Loucy (cell line): ENCODE measurements around the gene SDC3.

ENCODE experiments used
- H2AFZ ChIP-seq: fragments of 200-600 bp; sonication (generic); 2 replicates; pipeline ENCODE4 v1.6.0; 2016; ENCODE audit warnings: antibody characterized with exemption, mild to moderate bottlenecking, low read length, moderate library complexity
- H3F3A ChIP-seq: fragments of 200-600 bp; 2 replicates; pipeline ENCODE4 v1.6.0; 2016; ENCODE audit warnings: antibody characterized with exemption, low read depth, mild to moderate bottlenecking
- H3K27me3 ChIP-seq: fragments of 200-600 bp; sonication (generic); 2 replicates; pipeline ENCODE4 v1.6.1; 2014; ENCODE audit warnings: low read length, mild to moderate bottlenecking; ENCODE audit not compliant: insufficient read depth, poor library complexity, severe bottlenecking
- H3K36me3 ChIP-seq: fragments of 200-600 bp; sonication (generic); 2 replicates; pipeline ENCODE4 v1.6.1; 2016; ENCODE audit warnings: low read length; ENCODE audit not compliant: insufficient read depth
- H3K4me1 ChIP-seq: fragments of 200-600 bp; sonication (generic); 2 replicates; pipeline ENCODE4 v1.5.1; 2014; ENCODE audit warnings: low read length, mild to moderate bottlenecking; ENCODE audit not compliant: insufficient read depth, poor library complexity, severe bottlenecking
- H3K4me2 ChIP-seq: fragments of 200-600 bp; sonication (generic); 2 replicates; pipeline ENCODE4 v1.6.0; 2014; ENCODE audit warnings: antibody characterized with exemption, low read length, low read depth, mild to moderate bottlenecking; ENCODE audit not compliant: poor library complexity, severe bottlenecking
- H3K4me3 ChIP-seq: fragments of 200-600 bp; sonication (generic); 2 replicates; pipeline ENCODE4 v1.5.1; 2014; ENCODE audit warnings: low read length, mild to moderate bottlenecking, mixed read lengths; ENCODE audit not compliant: poor library complexity, severe bottlenecking
- H3K79me2 ChIP-seq: fragments of 200-600 bp; sonication (generic); 2 replicates; pipeline ENCODE4 v1.6.1; 2014; ENCODE audit warnings: low read length; ENCODE audit not compliant: insufficient read depth
- H3K9ac ChIP-seq: fragments of 200-600 bp; sonication (generic); 2 replicates; pipeline ENCODE4 v1.6.0; 2014; ENCODE audit warnings: mild to moderate bottlenecking, low read depth, low read length, moderate library complexity; ENCODE audit not compliant: poor library complexity, severe bottlenecking
- H3K9me2 ChIP-seq: fragments of 200-600 bp; sonication (generic); replicated peaks from 2 replicates; pipeline ENCODE4 v1.6.1; 2016; ENCODE audit warnings: low read depth, low read length, mixed read lengths
- H3K9me3 ChIP-seq: fragments of 200-600 bp; sonication (generic); 2 replicates; pipeline ENCODE4 v1.6.1; 2014; ENCODE audit warnings: mild to moderate bottlenecking, antibody characterized with exemption, low read length, low read depth; ENCODE audit not compliant: insufficient read depth
- H4K20me1 ChIP-seq: fragments of 200-600 bp; sonication (generic); 2 replicates; pipeline ENCODE4 v1.6.0; 2014; ENCODE audit warnings: antibody characterized with exemption, low read length, mild to moderate bottlenecking; ENCODE audit not compliant: insufficient read depth, poor library complexity, severe bottlenecking
- EZH2phosphoT487 ChIP-seq: fragments of 200-600 bp; IDR thresholded peaks from 2 replicates; pipeline ENCODE4 v1.6.1; 2018; ENCODE audit warnings: antibody characterized with exemption, mild to moderate bottlenecking, moderate library complexity, borderline replicate concordance
- TF ChIP-seq, protein P1 (sequence below): fragments of 200-600 bp; sonication (generic); conservative IDR thresholded peaks from 2 replicates; pipeline ENCODE4 v1.5.1; 2014; ENCODE audit warnings: mild to moderate bottlenecking, antibody characterized with exemption, low read length

The SDC3 gene

DNA sequence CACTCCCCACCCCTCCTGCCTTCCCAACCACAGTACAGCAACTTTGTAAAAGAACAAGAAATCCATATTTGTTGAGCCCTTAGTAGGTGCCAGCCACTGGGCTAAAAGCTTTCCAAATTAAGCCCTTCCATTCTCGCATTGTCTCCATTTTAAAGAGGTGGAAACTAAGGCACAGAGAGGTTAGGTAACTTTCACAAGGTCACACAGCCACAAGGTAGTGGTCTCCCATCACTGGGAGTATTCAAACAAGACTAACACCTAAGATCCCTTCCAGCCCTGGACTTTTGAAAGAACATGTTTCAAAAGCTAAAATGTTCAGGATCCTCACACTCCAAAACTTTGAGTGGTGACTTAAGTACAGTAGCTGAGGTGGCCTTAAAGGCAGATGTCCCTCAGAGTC lies 3.2 kb downstream of the SDC3 start:
- H3F3A ChIP-seq = no peaks in the 10 kb centered on the region
- no peak overlapping the region for H3K4me3 ChIP-seq
- TF ChIP-seq, protein P1, sequence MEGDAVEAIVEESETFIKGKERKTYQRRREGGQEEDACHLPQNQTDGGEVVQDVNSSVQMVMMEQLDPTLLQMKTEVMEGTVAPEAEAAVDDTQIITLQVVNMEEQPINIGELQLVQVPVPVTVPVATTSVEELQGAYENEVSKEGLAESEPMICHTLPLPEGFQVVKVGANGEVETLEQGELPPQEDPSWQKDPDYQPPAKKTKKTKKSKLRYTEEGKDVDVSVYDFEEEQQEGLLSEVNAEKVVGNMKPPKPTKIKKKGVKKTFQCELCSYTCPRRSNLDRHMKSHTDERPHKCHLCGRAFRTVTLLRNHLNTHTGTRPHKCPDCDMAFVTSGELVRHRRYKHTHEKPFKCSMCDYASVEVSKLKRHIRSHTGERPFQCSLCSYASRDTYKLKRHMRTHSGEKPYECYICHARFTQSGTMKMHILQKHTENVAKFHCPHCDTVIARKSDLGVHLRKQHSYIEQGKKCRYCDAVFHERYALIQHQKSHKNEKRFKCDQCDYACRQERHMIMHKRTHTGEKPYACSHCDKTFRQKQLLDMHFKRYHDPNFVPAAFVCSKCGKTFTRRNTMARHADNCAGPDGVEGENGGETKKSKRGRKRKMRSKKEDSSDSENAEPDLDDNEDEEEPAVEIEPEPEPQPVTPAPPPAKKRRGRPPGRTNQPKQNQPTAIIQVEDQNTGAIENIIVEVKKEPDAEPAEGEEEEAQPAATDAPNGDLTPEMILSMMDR = no peak
- TF ChIP-seq EZH2phosphoT487 = no peak
- peaks cover 21% of the 10 kb centered on the region for H3K27me3 ChIP-seq
- no peaks in the 10 kb centered on the region for H4K20me1 ChIP-seq
- H3K9me2 ChIP-seq = no peaks in the 10 kb centered on the region
- H3K79me2 ChIP-seq = no peaks in the 10 kb centered on the region
- no peak overlapping the region for H3K4me2 ChIP-seq
- H3K9me3 ChIP-seq = no peaks in the 10 kb centered on the region
- H3K9ac ChIP-seq = no peak overlapping the region
- H3K4me1 ChIP-seq = no peaks in the 10 kb centered on the region
- no peak overlapping the region for H2AFZ ChIP-seq
- H3K36me3 ChIP-seq = no peaks in the 10 kb centered on the region

- Histone ChIP-seq H2AFZ (no peak overlapping the region), H3K79me2 (no peaks in the 10 kb centered on the region), H3K9me2 (no peaks in the 10 kb centered on the region), H3K4me2 (no peak overlapping the region), H3F3A (no peaks in the 10 kb centered on the region), H3K9ac (no peak overlapping the region), H4K20me1 (no peaks in the 10 kb centered on the region), H3K27me3 (peaks cover 21% of the 10 kb centered on the region), H3K4me3 (no peak overlapping the region), H3K36me3 (no peaks in the 10 kb centered on the region), H3K9me3 (no peaks in the 10 kb centered on the region), H3K4me1 (no peaks in the 10 kb centered on the region)
- TF ChIP-seq, protein P1 = no peak
- TF ChIP-seq EZH2phosphoT487 = no peak
Observed at GRCh38 chr1:30904962-30905335, 3.6 kb downstream of the SDC3 start.

- no peaks in the 10 kb centered on the region for H3F3A ChIP-seq
- no peaks in the 10 kb centered on the region for H3K9me2 ChIP-seq
- H4K20me1 ChIP-seq = no peaks in the 10 kb centered on the region
- H3K4me3 ChIP-seq = no peak overlapping the region
- no peak overlapping the region for H3K4me2 ChIP-seq
- no peaks in the 10 kb centered on the region for H3K9me3 ChIP-seq
- TF ChIP-seq, protein P1 = no peak
- no peak for TF ChIP-seq EZH2phosphoT487
- H2AFZ ChIP-seq = no peak overlapping the region
- H3K79me2 ChIP-seq = no peaks in the 10 kb centered on the region
- H3K27me3 ChIP-seq = peaks cover 20% of the 10 kb centered on the region
- H3K9ac ChIP-seq = no peak overlapping the region
- no peaks in the 10 kb centered on the region for H3K36me3 ChIP-seq
- H3K4me1 ChIP-seq = no peaks in the 10 kb centered on the region
Observed at GRCh38 chr1:30904191-30904961, 4.2 kb downstream of the SDC3 start.
